ENCODE data around the gene SLC4A4.

Gene SLC4A4

GRCh38 chr4:71307729-71308128 lies 31.1 kb upstream of the SLC4A4 start:
- H3K4me3 ChIP-seq (ENCODE audit: insufficient read depth, low read length, poor library complexity, severe bottlenecking): no peak overlapping the region
- no peaks in the 10 kb centered on the region for H3K9me3 ChIP-seq (ENCODE audit: insufficient read depth, low read length)
- no peak overlapping the region for H2AFZ ChIP-seq (ENCODE audit: low read depth, low read length, severe bottlenecking)
- no peaks in the 10 kb centered on the region for H3K79me2 ChIP-seq (ENCODE audit: insufficient read depth, low read length)
- no peaks in the 10 kb centered on the region for H3K9me2 ChIP-seq (replicated peaks; ENCODE audit: insufficient read depth, low read length)
- H3K4me2 ChIP-seq (ENCODE audit: low read depth, low read length, poor library complexity, severe bottlenecking): no peak overlapping the region
- no peaks in the 10 kb centered on the region for H4K20me1 ChIP-seq (ENCODE audit: low read depth, low read length)
- H3K27ac ChIP-seq (ENCODE audit: low read depth, low read length): no peak overlapping the region
- H3F3A ChIP-seq (ENCODE audit: insufficient read depth): no peaks in the 10 kb centered on the region
- no peaks in the 10 kb centered on the region for H3K36me3 ChIP-seq (ENCODE audit: low read length)
- TF ChIP-seq CTCF (IDR thresholded peaks at IDR 0.05; ENCODE audit: insufficient read depth, low read length, poor library complexity, severe bottlenecking) (no peak), EZH2phosphoT487 (conservative IDR thresholded peaks at IDR 0.05; ENCODE audit: low read length) (no peak)
- no peak overlapping the region for H3K9ac ChIP-seq (ENCODE audit: low read length)
- H3K27me3 ChIP-seq (ENCODE audit: low read length): no peaks in the 10 kb centered on the region

- TF ChIP-seq CTCF (IDR thresholded peaks at IDR 0.05; ENCODE audit: insufficient read depth, low read length, poor library complexity, severe bottlenecking) (no peak), EZH2phosphoT487 (conservative IDR thresholded peaks at IDR 0.05; ENCODE audit: low read length) (no peak)
- Histone ChIP-seq H3K9me3 (ENCODE audit: insufficient read depth, low read length) (no peaks in the 10 kb centered on the region), H3K4me2 (ENCODE audit: low read depth, low read length, poor library complexity, severe bottlenecking) (no peak overlapping the region), H3F3A (ENCODE audit: insufficient read depth) (no peaks in the 10 kb centered on the region), H3K9ac (ENCODE audit: low read length) (no peak overlapping the region), H3K27ac (ENCODE audit: low read depth, low read length) (no peak overlapping the region), H3K79me2 (ENCODE audit: insufficient read depth, low read length) (no peaks in the 10 kb centered on the region), H2AFZ (ENCODE audit: low read depth, low read length, severe bottlenecking) (no peak overlapping the region), H3K27me3 (ENCODE audit: low read length) (no peaks in the 10 kb centered on the region), H3K9me2 (replicated peaks; ENCODE audit: insufficient read depth, low read length) (no peaks in the 10 kb centered on the region), H3K36me3 (ENCODE audit: low read length) (no peaks in the 10 kb centered on the region), H4K20me1 (ENCODE audit: low read depth, low read length) (no peaks in the 10 kb centered on the region), H3K4me3 (ENCODE audit: insufficient read depth, low read length, poor library complexity, severe bottlenecking) (no peak overlapping the region)
Measured at GRCh38 chr4:71322425-71322824, 16.4 kb upstream of the SLC4A4 start.

GRCh38 chr4:71333368-71333767 lies 5.5 kb upstream of the SLC4A4 start:
- no peak overlapping the region for H3K4me3 ChIP-seq (ENCODE audit: insufficient read depth, low read length, poor library complexity, severe bottlenecking)
- no peaks in the 10 kb centered on the region for H3K36me3 ChIP-seq (ENCODE audit: low read length)
- H3K79me2 ChIP-seq (ENCODE audit: insufficient read depth, low read length): no peaks in the 10 kb centered on the region
- no peak for TF ChIP-seq CTCF (IDR thresholded peaks at IDR 0.05; ENCODE audit: insufficient read depth, low read length, poor library complexity, severe bottlenecking)
- H3K9me3 ChIP-seq (ENCODE audit: insufficient read depth, low read length): no peaks in the 10 kb centered on the region
- no peaks in the 10 kb centered on the region for H3K27me3 ChIP-seq (ENCODE audit: low read length)
- H3K27ac ChIP-seq (ENCODE audit: low read depth, low read length): no peak overlapping the region
- H3K4me2 ChIP-seq (ENCODE audit: low read depth, low read length, poor library complexity, severe bottlenecking): no peak overlapping the region
- no peak overlapping the region for H3K9ac ChIP-seq (ENCODE audit: low read length)
- no peaks in the 10 kb centered on the region for H3F3A ChIP-seq (ENCODE audit: insufficient read depth)
- H4K20me1 ChIP-seq (ENCODE audit: low read depth, low read length): no peaks in the 10 kb centered on the region
- no peak overlapping the region for H2AFZ ChIP-seq (ENCODE audit: low read depth, low read length, severe bottlenecking)
- no peaks in the 10 kb centered on the region for H3K9me2 ChIP-seq (replicated peaks; ENCODE audit: insufficient read depth, low read length)

GRCh38 chr4:71333960-71334359 lies 4.9 kb upstream of the SLC4A4 start:
- Histone ChIP-seq H3K4me3 (ENCODE audit: insufficient read depth, low read length, poor library complexity, severe bottlenecking) (no peak overlapping the region), H3K9me2 (replicated peaks; ENCODE audit: insufficient read depth, low read length) (no peaks in the 10 kb centered on the region), H3F3A (ENCODE audit: insufficient read depth) (no peaks in the 10 kb centered on the region), H3K9me3 (ENCODE audit: insufficient read depth, low read length) (no peaks in the 10 kb centered on the region), H4K20me1 (ENCODE audit: low read depth, low read length) (no peaks in the 10 kb centered on the region), H3K27me3 (ENCODE audit: low read length) (no peaks in the 10 kb centered on the region), H3K27ac (ENCODE audit: low read depth, low read length) (no peak overlapping the region), H3K79me2 (ENCODE audit: insufficient read depth, low read length) (no peaks in the 10 kb centered on the region), H3K4me2 (ENCODE audit: low read depth, low read length, poor library complexity, severe bottlenecking) (no peak overlapping the region), H3K36me3 (ENCODE audit: low read length) (no peaks in the 10 kb centered on the region), H3K9ac (ENCODE audit: low read length) (no peak overlapping the region), H2AFZ (ENCODE audit: low read depth, low read length, severe bottlenecking) (no peak overlapping the region)
- TF ChIP-seq CTCF (IDR thresholded peaks at IDR 0.05; ENCODE audit: insufficient read depth, low read length, poor library complexity, severe bottlenecking) (no peak), EZH2phosphoT487 (conservative IDR thresholded peaks at IDR 0.05; ENCODE audit: low read length) (no peak)
